GM12891 (cell line): ENCODE measurements around the gene PRKACB.

Source experiments
- PAX5 ChIP-seq: IDR thresholded peaks from 2 replicates; pipeline ENCODE4 v1.6.1; 2011; ENCODE audit warnings: low read length, moderate library complexity, mild to moderate bottlenecking; ENCODE audit not compliant: insufficient read depth, severe bottlenecking
- POLR2A ChIP-seq: IDR thresholded peaks from 2 replicates; pipeline ENCODE4 v1.6.1; 2011; ENCODE audit warnings: low read depth, low read length, control low read depth
- POLR2AphosphoS5 ChIP-seq: IDR thresholded peaks from 2 replicates; pipeline ENCODE4 v1.6.1; 2011; ENCODE audit warnings: low read depth, low read length, control low read depth
- POU2F2 ChIP-seq: IDR thresholded peaks from 2 replicates; pipeline ENCODE4 v1.6.1; 2011; ENCODE audit warnings: low read depth, mild to moderate bottlenecking, control low read depth, low read length, moderate library complexity
- SPI1 ChIP-seq: IDR thresholded peaks from 2 replicates; pipeline ENCODE4 v1.6.1; 2011; ENCODE audit warnings: low read depth, low read length, control low read depth
- TAF1 ChIP-seq: IDR thresholded peaks from 2 replicates; pipeline ENCODE4 v1.6.1; 2011; ENCODE audit warnings: low read depth, low read length, control low read depth

GRCh38 chr1:84155517-84155916 is 11.4 kb downstream of the PRKACB start:
- TF ChIP-seq POLR2AphosphoS5 (no peak), PAX5 (no peak), POLR2A (no peak), SPI1 (no peak), TAF1 (no peak), POU2F2 (no peak)
